ENCODE measurements around the gene POLD3.
"Not testable (repeated sequence)": the region's sequence is repeated elsewhere in the genome, so short reads cannot be mapped to it uniquely, and the experiment has no call there.

The POLD3 gene

DNA sequence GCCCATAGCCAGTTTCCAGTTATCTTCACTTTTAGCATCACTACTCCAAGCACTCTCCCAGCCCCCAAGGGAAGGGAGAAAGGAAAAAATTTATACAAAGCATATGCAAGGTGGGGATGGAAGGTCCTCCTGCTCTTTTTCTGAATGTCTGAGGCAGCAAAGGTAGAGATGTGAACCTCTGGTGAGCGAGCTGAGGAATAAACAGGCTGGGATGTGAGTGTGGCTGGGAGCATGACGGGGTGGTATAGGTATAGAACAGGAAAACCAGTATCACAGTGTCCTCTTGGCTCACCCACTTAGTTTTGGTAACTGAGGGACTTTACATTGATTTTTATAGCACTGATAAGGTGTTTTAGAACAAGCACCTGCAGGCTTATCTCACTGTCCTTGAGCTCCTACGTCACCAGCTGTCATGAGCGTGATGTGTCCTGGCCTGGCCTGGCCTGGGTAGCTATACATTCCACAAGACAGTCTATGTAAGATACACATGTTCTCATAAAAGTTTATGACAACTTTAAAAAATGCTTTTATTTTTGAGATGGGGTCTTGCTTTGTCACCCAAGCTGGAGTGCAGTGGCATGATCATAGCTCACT is 10.3 kb upstream of the POLD3 start:
- no peak for TF ChIP-seq Cebpa-rat (IDR thresholded peaks at IDR 0.05)
- Histone ChIP-seq H3K9ac (no peak overlapping the region), H3K4me1 (no peaks in the 10 kb centered on the region), H4K20me1 (no peaks in the 10 kb centered on the region), H3K4me3 (no peak overlapping the region), H3K4me2 (no peak overlapping the region), H3K36me3 (no peaks in the 10 kb centered on the region), H3K27me3 (no peaks in the 10 kb centered on the region), H3K9me3 (no peaks in the 10 kb centered on the region), H3K27ac (no peak overlapping the region)

DNA sequence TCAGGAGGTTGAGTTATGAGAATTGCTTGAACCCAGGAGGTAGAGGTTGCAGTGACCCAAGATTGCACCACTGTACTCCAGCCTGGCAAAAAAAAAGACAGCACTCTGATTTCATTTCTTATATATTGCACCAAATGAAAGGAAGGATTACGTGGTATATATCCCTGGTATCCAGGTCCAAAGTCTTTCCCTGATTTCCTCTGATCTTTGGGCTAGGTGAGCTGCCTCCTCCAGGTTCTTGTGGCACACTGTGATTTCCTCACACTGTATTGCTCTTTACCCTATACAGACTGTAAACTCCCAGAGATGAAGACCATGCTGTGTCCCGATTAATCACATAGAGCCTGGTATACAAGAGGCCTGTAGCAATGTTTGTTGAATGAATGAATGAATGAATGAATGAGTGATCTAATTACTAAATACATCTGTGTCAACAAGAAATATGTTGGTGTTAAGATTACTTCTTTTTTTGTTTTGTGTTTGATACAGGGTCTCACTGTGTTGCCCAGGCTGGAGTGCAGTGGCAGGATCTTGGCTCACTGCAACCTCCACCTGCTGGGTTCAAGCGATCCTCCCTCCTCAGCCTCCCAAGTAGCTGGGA is 9.3 kb upstream of the POLD3 start:
- TF ChIP-seq Cebpa-rat (IDR thresholded peaks at IDR 0.05) = no peak
- Histone ChIP-seq H3K4me3 (no peak overlapping the region), H4K20me1 (no peaks in the 10 kb centered on the region), H3K27me3 (no peaks in the 10 kb centered on the region), H3K4me2 (no peak overlapping the region), H3K9ac (no peak overlapping the region), H3K27ac (no peak overlapping the region), H3K4me1 (no peaks in the 10 kb centered on the region), H3K36me3 (no peaks in the 10 kb centered on the region), H3K9me3 (no peaks in the 10 kb centered on the region)

DNA sequence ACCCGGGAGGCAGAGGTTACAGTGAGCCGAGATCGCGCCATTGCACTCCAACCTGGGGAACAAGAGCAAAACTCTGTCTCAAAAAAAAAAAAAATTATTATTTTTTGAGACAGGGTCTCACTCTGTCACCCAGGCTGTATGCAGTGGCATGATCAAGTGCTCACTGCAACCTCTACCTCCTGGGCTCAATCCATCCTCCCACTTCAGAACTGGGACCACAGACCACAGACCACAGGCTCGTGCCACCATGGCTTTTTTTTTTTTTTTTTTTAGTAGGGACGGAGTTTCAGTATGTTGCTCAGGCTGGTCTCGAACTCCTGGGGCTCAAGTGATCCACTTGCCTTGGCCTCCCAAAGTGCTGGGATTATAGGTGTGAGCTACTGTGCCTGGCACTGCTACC is 1.9 kb upstream of the POLD3 start:
- H3K27ac ChIP-seq, H3K9ac ChIP-seq, H3K4me3 ChIP-seq, H4K20me1 ChIP-seq, H3K9me3 ChIP-seq, H3K27me3 ChIP-seq, H3K4me2 ChIP-seq: not testable (repeated sequence)
- peaks cover 11% of the 10 kb centered on the region for H3K36me3 ChIP-seq
- H3K4me1 ChIP-seq = peaks cover 21% of the 10 kb centered on the region

DNA sequence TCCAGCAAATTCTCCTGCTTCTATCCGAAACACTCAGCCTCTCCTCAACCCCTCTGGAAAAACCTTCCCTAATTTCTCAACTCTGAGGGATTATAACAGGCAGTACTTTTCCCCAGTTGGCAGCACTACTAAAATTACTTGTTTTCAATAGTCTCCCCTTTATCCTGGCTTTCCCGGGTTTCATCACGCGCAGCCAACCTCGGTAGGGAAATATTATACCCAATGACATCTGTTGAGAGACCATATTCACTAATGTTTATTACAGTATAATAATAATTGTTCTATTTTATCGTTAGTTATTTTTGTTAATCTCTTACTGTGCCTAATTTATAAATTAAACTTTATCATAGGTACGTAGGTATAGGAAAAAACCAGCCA is 330 bp upstream of the POLD3 start:
- peak overlapping the region; percentile 88 for H3K4me3 ChIP-seq
- H3K27me3 ChIP-seq = no peaks in the 10 kb centered on the region
- H3K27ac ChIP-seq = no peak overlapping the region
- peaks cover 21% of the 10 kb centered on the region for H3K4me1 ChIP-seq
- TF ChIP-seq Cebpa-rat (IDR thresholded peaks at IDR 0.05) = no peak
- peak overlapping the region; percentile 88 for H3K4me2 ChIP-seq
- no peaks in the 10 kb centered on the region for H3K9me3 ChIP-seq
- H3K36me3 ChIP-seq = peaks cover 26% of the 10 kb centered on the region
- H3K9ac ChIP-seq = no peak overlapping the region
- no peaks in the 10 kb centered on the region for H4K20me1 ChIP-seq

DNA sequence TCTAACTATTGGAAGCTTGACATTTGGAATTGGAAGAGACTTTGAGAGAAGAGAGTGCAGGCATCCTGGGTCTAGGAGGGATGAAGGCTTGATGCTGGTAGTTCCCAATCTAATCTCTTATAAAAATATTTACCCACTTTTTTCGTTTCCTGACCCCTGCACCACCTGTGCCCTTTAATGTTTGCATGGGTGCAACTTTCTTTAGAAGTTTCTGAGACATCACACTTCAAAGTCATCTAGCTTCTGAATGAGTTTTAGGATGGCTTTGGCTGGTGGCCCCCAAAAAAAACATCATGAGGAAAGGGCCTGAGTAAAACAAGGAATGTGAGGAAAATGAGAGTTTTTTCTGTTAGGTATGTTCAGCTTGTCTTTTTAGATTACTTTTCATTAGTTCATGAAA is 1.1 kb downstream of the POLD3 start:
- Histone ChIP-seq H3K27me3 (no peaks in the 10 kb centered on the region), H3K9ac (peak overlapping the region; percentile 89), H3K4me1 (peaks cover 21% of the 10 kb centered on the region), H3K9me3 (no peaks in the 10 kb centered on the region), H3K27ac (peak overlapping the region; percentile 82), H3K4me2 (peak overlapping the region; percentile 88), H3K36me3 (peaks cover 40% of the 10 kb centered on the region), H3K4me3 (peak overlapping the region; percentile 88), H4K20me1 (no peaks in the 10 kb centered on the region)
- no peak for TF ChIP-seq Cebpa-rat (IDR thresholded peaks at IDR 0.05)

DNA sequence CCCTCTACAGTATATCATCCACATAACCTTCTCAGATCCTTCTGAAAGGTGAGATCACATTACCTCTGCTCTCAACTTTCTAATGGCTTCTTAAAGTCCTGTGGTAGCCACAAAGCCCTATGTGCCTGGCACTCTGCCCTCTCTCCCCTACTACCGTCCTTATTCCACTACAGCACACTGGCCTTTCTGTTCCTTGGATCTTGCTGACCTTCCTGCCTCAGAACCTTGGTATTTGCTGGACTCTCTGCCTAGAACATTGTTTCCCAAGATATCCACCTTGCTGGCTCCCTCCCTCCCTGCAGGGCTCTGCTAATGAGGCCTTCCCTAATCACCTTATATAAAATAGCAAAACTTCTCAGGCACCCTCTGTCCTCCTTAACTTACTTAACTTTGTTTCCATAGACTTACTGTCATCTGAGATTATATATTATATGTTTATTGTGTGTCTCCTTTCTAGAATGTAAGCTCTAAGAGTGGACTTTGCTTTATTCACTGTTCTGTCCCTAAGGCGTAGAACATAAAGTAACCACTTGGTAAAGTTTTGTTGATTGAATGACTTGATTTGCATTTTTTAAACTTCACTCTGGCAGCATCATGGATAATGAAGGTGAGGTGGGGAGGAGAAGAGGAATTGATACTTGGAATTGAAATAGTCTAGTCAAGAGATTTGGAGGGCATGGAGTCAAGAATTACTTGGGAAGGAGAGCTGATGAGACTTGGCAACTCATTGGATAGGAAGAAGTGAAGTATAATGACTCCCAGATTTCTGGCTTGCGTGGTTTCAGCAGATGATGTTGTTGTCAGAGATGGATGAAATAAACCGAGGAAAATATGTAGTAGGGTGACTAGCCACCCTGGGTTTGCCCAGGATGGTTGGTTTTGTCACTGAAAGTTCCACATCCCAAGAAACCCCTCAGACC is 10.5 kb downstream of the POLD3 start:
- no peak overlapping the region for H3K9ac ChIP-seq
- H3K4me2 ChIP-seq = no peak overlapping the region
- TF ChIP-seq Cebpa-rat (IDR thresholded peaks at IDR 0.05) = no peak
- H3K4me1 ChIP-seq = peaks cover 7% of the 10 kb centered on the region; the same call in 1 of the 2 replicates
- H4K20me1 ChIP-seq = no peaks in the 10 kb centered on the region
- no peak overlapping the region for H3K4me3 ChIP-seq
- H3K27ac ChIP-seq = no peak overlapping the region
- peaks cover 83% of the 10 kb centered on the region for H3K36me3 ChIP-seq
- H3K27me3 ChIP-seq = no peaks in the 10 kb centered on the region
- H3K9me3 ChIP-seq = no peaks in the 10 kb centered on the region

DNA sequence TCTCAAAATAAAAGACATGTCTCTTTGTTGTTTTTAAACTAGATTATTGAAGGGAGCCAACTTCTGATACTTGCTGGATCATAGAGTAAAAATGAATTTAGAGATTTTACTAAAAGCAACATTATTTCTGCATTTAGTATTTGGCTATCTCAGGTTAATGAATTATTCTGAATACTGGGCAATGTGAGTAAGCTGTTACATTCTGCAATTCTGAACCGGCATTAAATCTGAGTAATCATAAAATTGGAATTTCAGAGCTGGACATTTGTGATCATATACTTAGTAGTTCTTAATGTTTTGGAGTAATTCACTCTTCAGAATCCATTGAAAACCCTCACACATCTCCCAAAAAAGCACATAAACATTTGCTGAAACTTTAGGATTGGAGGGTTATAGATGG is 11.5 kb downstream of the POLD3 start:
- H3K36me3 ChIP-seq = peaks cover 81% of the 10 kb centered on the region
- no peaks in the 10 kb centered on the region for H4K20me1 ChIP-seq
- no peaks in the 10 kb centered on the region for H3K9me3 ChIP-seq
- TF ChIP-seq Cebpa-rat (IDR thresholded peaks at IDR 0.05) = no peak
- peaks cover 7% of the 10 kb centered on the region; the same call in 1 of the 2 replicates for H3K4me1 ChIP-seq
- H3K4me3 ChIP-seq = no peak overlapping the region
- no peaks in the 10 kb centered on the region for H3K27me3 ChIP-seq
- no peak overlapping the region for H3K4me2 ChIP-seq
- no peak overlapping the region for H3K27ac ChIP-seq
- no peak overlapping the region for H3K9ac ChIP-seq

DNA sequence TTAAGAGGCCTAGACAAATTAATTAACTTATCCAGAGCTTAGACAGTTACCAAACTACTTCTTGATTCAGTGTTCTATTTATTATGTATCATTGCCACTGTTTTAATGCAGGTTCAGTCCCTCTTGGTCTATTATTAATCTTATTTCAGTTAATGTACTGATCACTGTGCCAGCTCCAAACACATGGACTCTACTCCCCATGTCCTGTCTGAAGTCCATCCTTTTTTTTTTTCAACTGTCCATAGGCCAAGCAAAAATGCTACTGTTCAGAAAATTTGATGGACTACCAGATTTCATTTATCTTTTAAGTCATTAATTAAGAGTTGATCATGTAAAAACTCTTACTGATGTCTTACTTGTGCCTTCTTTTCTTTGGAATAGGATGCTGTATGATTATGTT is 11.9 kb downstream of the POLD3 start:
- Histone ChIP-seq H3K27ac (no peak overlapping the region), H3K9ac (no peak overlapping the region), H3K4me1 (peaks cover 7% of the 10 kb centered on the region; the same call in 1 of the 2 replicates), H3K9me3 (no peaks in the 10 kb centered on the region), H3K4me3 (no peak overlapping the region), H3K4me2 (no peak overlapping the region), H4K20me1 (no peaks in the 10 kb centered on the region), H3K36me3 (peaks cover 77% of the 10 kb centered on the region), H3K27me3 (no peaks in the 10 kb centered on the region)
- no peak for TF ChIP-seq Cebpa-rat (IDR thresholded peaks at IDR 0.05)

DNA sequence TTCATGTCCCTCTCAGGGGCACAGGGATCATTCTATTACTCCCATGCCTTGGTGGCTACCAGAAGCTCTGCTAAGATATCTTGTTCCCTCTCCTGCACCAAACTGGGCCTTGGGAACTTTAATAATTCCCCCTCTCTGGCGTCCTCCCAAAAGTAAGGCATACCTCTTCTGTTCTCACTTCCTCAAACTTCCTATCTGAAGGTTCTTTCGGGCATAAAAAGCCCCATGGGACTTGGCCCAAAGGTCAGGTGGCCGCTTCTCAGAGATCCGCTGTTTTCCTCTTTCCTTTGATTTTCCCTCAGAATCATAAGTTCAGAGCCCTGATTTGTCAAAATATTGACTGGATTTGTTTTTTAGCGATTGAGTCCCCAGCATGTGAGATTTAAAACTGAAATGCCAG is 13.0 kb downstream of the POLD3 start:
- Histone ChIP-seq H3K9ac (no peak overlapping the region), H3K27ac (no peak overlapping the region), H3K4me2 (no peak overlapping the region), H4K20me1 (no peaks in the 10 kb centered on the region), H3K9me3 (no peaks in the 10 kb centered on the region), H3K4me1 (peaks cover 7% of the 10 kb centered on the region; the same call in 1 of the 2 replicates), H3K36me3 (peaks cover 73% of the 10 kb centered on the region), H3K4me3 (no peak overlapping the region), H3K27me3 (no peaks in the 10 kb centered on the region)
- no peak for TF ChIP-seq Cebpa-rat (IDR thresholded peaks at IDR 0.05)

DNA sequence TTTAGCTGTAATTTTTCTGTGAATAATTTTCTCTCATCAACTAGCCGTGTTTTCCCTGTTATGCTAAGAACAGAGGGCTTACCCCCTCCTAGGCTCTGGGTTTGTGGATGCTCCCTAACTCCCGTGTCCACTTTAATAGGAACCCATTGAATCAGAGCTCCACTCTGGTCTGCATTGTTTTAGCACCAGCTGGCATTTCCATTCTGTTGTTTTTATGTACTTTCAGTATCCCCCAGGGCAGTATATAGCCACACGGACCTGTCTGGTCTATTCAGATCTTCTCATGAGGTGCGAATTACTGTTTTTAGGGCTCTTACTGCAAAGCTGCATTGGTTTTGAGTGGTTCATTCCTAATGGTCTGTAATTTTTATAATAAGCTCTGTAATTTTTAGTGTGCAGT is 16.0 kb downstream of the POLD3 start:
- no peak for TF ChIP-seq Cebpa-rat (IDR thresholded peaks at IDR 0.05)
- Histone ChIP-seq H3K9me3 (no peaks in the 10 kb centered on the region), H3K36me3 (peaks cover 69% of the 10 kb centered on the region), H4K20me1 (no peaks in the 10 kb centered on the region), H3K4me1 (peaks cover 7% of the 10 kb centered on the region; the same call in 1 of the 2 replicates), H3K9ac (no peak overlapping the region), H3K4me2 (no peak overlapping the region), H3K27me3 (no peaks in the 10 kb centered on the region), H3K4me3 (no peak overlapping the region), H3K27ac (no peak overlapping the region)
